Chondrocyte (in vitro differentiated cells): ENCODE data around the gene RASL12. TPM values are rescaled to one million over a fixed set of nuclear protein-coding genes. Genes with fewer than 3 reads are reported as not detected.
A peak's percentile ranks its signal among the peaks of the same experiment; 100 is the strongest.
"Not testable (repeated sequence)": the region's sequence is repeated elsewhere in the genome, so short reads cannot be mapped to it uniquely, and the experiment has no call there.

Source experiments
- DNase-seq: peaks from one replicate; pipeline ENCODE4 v3.0.0; 2021; ENCODE audit warnings: mixed read lengths, low spot score
- H3K27ac Mint-ChIP-seq: one replicate; pipeline ENCODE4 v1.8.0; 2021; ENCODE audit warnings: mild to moderate bottlenecking, moderate library complexity, mixed read lengths; ENCODE audit not compliant: unreplicated experiment
- H3K27me3 Mint-ChIP-seq: 2 replicates; pipeline ENCODE4 v1.8.0; 2021; ENCODE audit warnings: low read depth, mixed read lengths
- H3K36me3 Mint-ChIP-seq: 2 replicates; pipeline ENCODE4 v1.8.0; 2021; ENCODE audit warnings: low read depth, mixed read lengths
- H3K4me1 Mint-ChIP-seq: 2 replicates; pipeline ENCODE4 v1.8.0; 2021; ENCODE audit warnings: low read depth, mild to moderate bottlenecking, mixed read lengths
- H3K4me3 Mint-ChIP-seq: one replicate; pipeline ENCODE4 v1.8.0; 2021; ENCODE audit warnings: mild to moderate bottlenecking, moderate library complexity, mixed read lengths; ENCODE audit not compliant: unreplicated experiment
- H3K9me3 Mint-ChIP-seq: 2 replicates; pipeline ENCODE4 v1.8.0; 2021; ENCODE audit warnings: low read depth, mixed read lengths
- CTCF ChIP-seq: fragments of 200-600 bp; sonication (generic); IDR thresholded peaks from 2 replicates; pipeline ENCODE4 v1.5.0; 2021; ENCODE audit warnings: antibody characterized with exemption, mild to moderate bottlenecking, moderate library complexity
- total RNA-seq: library from RNA; stranded (reverse); gene quantifications from 3 replicates; pipeline ENCODE4 v1.2.1, GENCODE V29; 2021

Gene RASL12
- total RNA-seq, 1 donor from 2014 or later, result 12.7 TPM

DNA sequence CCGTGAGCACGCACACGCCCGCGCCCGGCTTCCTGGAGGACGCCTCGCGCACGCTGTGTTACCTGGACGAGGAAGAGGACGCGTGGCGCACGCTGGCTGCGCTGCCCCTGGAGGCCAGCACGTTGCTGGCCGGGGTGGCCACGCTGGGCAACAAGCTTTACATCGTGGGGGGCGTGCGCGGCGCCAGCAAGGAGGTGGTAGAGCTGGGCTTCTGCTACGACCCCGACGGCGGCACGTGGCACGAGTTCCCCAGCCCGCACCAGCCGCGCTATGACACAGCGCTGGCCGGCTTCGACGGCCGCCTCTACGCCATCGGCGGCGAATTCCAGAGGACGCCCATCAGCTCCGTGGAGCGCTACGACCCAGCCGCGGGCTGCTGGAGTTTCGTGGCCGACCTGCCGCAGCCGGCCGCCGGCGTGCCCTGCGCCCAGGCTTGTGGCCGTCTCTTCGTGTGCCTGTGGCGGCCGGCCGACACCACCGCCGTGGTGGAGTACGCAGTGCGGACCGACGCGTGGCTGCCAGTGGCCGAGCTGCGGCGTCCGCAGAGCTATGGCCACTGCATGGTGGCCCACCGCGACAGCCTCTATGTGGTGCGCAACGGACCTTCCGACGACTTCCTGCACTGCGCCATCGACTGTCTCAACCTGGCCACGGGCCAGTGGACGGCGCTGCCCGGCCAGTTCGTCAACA lies 9.6 kb upstream of the RASL12 start:
- Mint-ChIP-seq H3K4me3 (no peak overlapping the region), H3K4me1 (peaks cover 21% of the 10 kb centered on the region), H3K27me3 (peaks cover 13% of the 10 kb centered on the region), H3K27ac (no peak overlapping the region), H3K9me3 (no peaks in the 10 kb centered on the region), H3K36me3 (no peaks in the 10 kb centered on the region)
- no peak for TF ChIP-seq CTCF
- DNase-seq, result no peak

- TF ChIP-seq CTCF, result no peak
- DNase-seq, result no peak
- H3K36me3 Mint-ChIP-seq, result no peaks in the 10 kb centered on the region
- H3K27me3 Mint-ChIP-seq, result peaks cover 13% of the 10 kb centered on the region
- H3K4me3 Mint-ChIP-seq, result no peak within 1 kb of the TSS
- peaks cover 23% of the 10 kb centered on the region for H3K4me1 Mint-ChIP-seq
- no peaks in the 10 kb centered on the region for H3K9me3 Mint-ChIP-seq
- no peak within 1 kb of the TSS for H3K27ac Mint-ChIP-seq
These were observed 8.9 kb upstream of the RASL12 start, which contains the start of gene KBTBD13 for GRCh38 chr15:65076486-65077290. Gene KBTBD13, plus strand, starts transcription at chr15:65076746. Its CDS starts 70 bp downstream, at chr15:65076816.

- peaks cover 13% of the 10 kb centered on the region for H3K27me3 Mint-ChIP-seq
- not testable (repeated sequence) for DNase-seq, H3K27ac Mint-ChIP-seq, H3K4me3 Mint-ChIP-seq, H3K9me3 Mint-ChIP-seq, H3K36me3 Mint-ChIP-seq
- peaks cover 25% of the 10 kb centered on the region for H3K4me1 Mint-ChIP-seq
These were observed 8.0 kb upstream of the RASL12 start for GRCh38 chr15:65075607-65076395.

GRCh38 chr15:65074946-65075345 lies 7.2 kb upstream of the RASL12 start:
- H3K9me3 Mint-ChIP-seq, H3K36me3 Mint-ChIP-seq, DNase-seq, H3K4me3 Mint-ChIP-seq, H3K27ac Mint-ChIP-seq: not testable (repeated sequence)
- Mint-ChIP-seq H3K4me1 (peaks cover 33% of the 10 kb centered on the region), H3K27me3 (peaks cover 13% of the 10 kb centered on the region)

DNA sequence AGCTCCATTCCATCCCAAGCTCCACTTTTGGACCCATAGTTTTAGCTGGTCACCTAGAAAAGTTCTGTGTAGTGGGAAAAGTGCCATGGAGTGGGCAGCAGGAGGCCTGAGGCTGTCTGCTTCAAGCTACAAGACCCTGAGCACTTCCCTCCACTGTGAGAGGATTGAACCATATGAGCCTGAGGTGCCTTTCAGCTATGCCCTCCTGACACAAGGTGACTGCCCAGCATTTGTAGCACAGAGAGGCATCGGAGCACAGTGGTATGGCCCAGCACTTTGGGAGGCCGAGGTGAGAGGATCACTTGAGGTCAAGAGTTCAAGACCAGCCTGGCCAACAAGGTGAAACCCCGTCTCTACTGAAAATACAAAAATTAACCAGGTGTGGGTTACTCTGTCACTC lies 4.8 kb upstream of the RASL12 start:
- H3K27me3 Mint-ChIP-seq, result peaks cover 2% of the 10 kb centered on the region
- no peaks in the 10 kb centered on the region for H3K9me3 Mint-ChIP-seq
- TF ChIP-seq CTCF, result no peak
- H3K4me3 Mint-ChIP-seq, result no peak overlapping the region
- H3K4me1 Mint-ChIP-seq, result peaks cover 50% of the 10 kb centered on the region
- no peak overlapping the region for H3K27ac Mint-ChIP-seq
- DNase-seq, result no peak
- H3K36me3 Mint-ChIP-seq, result no peaks in the 10 kb centered on the region

- Mint-ChIP-seq H3K4me3 (no peak overlapping the region), H3K27me3 (peaks cover 2% of the 10 kb centered on the region), H3K9me3 (no peaks in the 10 kb centered on the region), H3K4me1 (peaks cover 54% of the 10 kb centered on the region), H3K27ac (peak overlapping the region; percentile 57), H3K36me3 (no peaks in the 10 kb centered on the region)
- TF ChIP-seq CTCF, result no peak
- DNase-seq, result no peak
These were observed 4.2 kb upstream of the RASL12 start for GRCh38 chr15:65072027-65072426.
